22Rv1 (cell line): Measurements from ENCODE around the gene PRDM12.

ENCODE experiments used
- ZFX ChIP-seq: fragments of 450-650 bp; IDR thresholded peaks from 2 replicates; pipeline ENCODE4 v1.6.1; 2017; ENCODE audit warnings: antibody characterized with exemption, borderline replicate concordance
- TF ChIP-seq, protein P1 (sequence below): fragments of 450-650 bp; IDR thresholded peaks from 2 replicates; pipeline ENCODE4 v1.5.1; 2017; ENCODE audit warnings: mild to moderate bottlenecking

DNA sequence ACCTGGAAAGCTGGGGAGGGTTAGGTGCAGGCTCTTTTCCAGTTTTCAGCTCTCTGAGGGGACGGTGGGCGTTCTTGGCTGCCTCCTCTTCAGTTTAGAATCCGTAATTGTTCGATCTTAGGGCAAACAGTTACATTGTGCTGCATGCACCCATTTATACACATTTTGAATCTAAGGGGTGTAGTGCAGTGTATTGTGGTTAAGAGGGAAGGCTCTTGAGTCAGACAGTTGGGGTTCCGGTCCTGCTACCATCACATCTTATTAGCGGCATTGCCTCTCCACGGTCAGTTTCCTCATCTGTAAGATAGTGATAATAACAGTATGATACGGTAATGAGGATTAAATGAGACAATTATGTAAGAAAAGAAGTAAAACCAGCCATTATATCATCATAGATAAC is 29.8 kb downstream of the PRDM12 start:
- TF ChIP-seq, protein P1, sequence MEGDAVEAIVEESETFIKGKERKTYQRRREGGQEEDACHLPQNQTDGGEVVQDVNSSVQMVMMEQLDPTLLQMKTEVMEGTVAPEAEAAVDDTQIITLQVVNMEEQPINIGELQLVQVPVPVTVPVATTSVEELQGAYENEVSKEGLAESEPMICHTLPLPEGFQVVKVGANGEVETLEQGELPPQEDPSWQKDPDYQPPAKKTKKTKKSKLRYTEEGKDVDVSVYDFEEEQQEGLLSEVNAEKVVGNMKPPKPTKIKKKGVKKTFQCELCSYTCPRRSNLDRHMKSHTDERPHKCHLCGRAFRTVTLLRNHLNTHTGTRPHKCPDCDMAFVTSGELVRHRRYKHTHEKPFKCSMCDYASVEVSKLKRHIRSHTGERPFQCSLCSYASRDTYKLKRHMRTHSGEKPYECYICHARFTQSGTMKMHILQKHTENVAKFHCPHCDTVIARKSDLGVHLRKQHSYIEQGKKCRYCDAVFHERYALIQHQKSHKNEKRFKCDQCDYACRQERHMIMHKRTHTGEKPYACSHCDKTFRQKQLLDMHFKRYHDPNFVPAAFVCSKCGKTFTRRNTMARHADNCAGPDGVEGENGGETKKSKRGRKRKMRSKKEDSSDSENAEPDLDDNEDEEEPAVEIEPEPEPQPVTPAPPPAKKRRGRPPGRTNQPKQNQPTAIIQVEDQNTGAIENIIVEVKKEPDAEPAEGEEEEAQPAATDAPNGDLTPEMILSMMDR = no peak
- no peak for TF ChIP-seq ZFX
